Ureter (tissue), 1 donor: ENCODE measurements around the gene LRRC8A. TPM values are rescaled to one million over a fixed set of nuclear protein-coding genes. Genes with fewer than 3 reads are reported as not detected.

Experiments
- DNase-seq: peaks from one replicate; pipeline ENCODE4 v3.0.0-alpha.2; 2020; ENCODE audit warnings: low spot score
- total RNA-seq: library from RNA; stranded (reverse); gene quantifications from one replicate; pipeline ENCODE4 v1.2.4, GENCODE V29; 2023
- donor health status: DM: yes; HTN: yes; CAD: no.

Gene LRRC8A
- total RNA-seq, 1 donor from 2014 or later = 37.1 TPM

DNA sequence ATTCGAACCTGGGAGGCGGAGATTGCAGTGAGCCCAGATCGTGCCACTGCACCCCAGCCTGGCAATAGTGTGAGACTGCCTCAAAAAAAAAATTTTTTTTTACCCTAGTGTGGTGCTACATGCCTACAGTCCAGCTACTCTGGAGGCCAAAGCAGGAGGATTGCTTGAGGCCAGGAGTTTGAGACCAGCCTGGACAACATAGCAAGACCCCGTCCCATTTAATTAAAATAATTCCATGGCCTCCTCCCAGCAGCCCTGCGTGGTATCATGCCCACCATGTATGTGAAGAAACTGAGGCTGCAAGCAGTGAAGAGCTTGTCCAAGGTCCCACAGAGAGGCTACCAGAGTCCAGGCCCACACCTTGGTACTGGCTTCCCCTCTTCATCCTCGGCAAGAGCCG lies 19.4 kb downstream of the LRRC8A start:
- no peak for DNase-seq

DNA sequence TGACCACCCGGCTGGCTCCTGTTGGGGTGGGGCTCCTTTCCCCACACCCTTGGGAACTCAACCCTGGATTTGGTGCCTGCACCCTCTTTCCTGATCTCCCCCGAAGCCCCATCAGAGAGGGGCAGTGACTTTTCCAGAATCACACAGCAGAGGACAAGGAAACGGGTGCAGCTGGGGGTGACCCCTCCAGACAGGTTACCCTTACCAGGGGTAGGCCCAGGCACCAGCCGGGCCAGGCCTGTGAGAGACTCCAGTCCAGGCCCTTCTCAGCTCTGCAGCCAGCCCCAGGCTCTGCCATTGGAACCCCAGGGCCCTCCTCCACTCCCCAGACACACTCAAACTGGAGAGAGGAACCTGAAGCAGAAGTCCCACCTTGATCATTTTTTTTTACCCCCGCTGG lies 19.9 kb downstream of the LRRC8A start:
- DNase-seq = no peak

DNA sequence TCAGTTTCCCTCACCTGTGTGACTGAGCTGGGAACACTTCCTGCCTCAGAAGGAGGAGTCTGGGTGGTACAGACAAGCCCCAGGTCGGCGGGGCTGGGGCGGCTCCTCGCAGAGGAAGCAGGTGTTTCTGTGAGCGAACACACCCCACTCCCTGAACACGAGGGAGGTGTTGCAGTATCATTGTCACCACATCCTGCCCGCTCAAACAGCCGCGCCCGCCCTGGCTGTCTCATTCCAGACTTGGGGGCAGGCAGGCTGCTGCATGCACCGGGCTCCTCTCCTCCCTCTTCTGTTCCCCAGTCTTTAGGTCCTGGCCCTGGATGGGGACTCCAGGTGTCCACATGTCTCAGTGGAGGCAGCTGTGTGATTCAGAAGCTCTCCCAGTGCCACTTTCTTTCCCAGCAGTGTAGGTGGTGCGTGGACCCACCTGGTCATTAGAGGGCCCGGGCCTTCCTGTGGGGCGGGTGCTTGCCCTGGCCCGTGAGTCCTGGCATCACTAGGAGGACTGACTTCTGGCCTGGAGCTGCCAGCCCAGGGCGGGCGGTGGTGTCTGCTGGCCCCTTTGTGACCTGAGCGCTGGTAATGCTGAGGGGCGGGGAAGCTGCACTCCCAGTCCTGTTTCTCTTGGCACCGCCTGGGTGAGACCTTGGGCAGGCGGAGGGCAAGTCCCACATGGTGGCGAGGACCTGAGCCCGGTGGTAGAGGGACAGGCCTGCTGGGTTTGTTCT lies 20.6 kb downstream of the LRRC8A start:
- peak; percentile 91 for DNase-seq

DNA sequence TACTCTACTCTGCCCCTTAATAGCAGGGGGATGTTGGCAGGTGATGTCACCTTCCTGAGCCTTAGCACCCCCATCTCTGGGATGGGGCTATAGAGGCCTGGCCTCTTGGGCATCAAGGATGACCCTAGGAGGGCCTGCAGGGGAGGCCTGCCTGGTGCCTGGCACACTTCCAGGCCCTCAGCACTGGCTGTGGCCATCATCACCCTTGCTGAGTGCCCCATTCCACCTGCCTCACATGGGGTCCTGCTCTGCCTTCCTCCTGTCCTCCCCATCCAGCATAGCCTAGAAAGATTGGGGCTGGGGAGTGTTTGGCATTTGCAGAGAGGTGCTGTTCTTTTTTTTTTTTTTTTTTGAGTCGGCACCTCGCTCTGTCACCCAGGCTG lies 21.1 kb downstream of the LRRC8A start:
- no peak for DNase-seq

DNA sequence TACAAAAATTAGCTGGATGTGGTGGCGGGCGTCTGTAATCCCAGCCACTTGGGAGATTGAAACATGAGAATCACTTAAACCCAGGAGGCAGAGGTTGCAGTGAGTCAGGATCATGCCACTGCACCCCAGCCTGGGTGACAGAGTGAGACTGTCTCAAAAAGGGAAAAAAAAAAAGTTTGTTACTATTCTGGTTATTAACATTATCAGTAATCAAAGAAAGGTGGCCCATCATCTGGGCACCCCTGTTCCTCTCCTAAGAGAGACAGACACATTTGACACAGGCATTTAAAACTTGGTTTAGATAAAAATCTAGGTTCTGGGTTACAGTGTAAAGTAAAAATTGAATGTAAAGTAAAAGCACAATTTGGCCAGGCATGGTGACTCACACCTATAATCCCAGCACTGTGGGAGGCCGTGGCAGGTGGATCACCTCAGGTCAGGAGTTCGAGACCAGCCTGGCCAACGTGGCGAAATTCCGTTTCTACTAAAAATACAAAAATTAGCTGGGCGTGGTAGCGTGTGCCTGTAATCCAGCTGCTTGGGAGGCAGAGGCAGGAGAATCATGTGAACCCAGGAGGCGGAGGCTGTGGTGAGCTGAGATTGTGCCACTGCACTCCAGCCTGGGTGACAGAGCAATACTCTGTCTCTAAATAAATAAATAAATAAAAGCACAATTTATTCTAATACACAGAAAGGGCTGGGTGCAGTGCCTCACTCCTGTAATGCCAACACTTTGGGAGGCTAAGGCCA lies 22.1 kb downstream of the LRRC8A start:
- DNase-seq = no peak

DNA sequence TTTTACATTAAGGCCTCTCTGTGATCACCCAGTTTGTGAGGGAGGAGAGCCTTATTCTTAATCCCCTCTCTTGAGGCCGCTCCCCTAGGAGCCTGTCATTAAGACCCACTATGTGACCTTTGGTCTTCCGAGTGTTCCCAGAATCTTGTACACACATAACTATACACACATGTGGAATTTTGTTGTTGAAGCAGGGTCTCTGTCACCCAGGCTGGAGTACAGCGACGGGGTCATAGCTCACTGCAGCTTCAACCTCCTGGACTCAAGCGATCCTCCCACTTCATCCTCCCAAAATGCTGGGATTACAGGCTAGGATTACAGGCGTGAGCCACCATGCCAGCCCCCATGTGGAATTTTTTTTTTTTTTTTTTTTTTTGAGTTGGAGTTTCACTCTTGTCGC lies 24.0 kb downstream of the LRRC8A start:
- DNase-seq = no peak

DNA sequence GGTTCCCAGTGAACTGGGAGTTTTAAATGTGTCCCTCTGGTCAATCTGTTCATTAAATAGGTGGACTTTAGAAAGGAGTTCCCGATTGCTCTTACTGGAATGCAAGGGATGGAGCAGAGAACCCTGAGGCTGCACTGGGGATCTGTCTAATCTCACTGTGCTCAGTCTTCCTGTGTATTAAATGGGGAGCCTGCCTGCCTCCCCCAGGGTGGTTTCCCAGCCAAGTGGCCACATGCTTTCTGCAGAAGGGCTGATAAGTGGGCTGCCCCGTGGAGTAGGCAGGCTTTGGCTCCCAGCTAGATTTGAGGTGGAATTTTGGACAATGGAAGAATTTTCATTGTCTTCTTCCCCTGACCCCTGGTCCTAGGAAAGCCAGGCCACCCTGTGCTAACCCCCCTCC lies 24.8 kb downstream of the LRRC8A start:
- DNase-seq = no peak

DNA sequence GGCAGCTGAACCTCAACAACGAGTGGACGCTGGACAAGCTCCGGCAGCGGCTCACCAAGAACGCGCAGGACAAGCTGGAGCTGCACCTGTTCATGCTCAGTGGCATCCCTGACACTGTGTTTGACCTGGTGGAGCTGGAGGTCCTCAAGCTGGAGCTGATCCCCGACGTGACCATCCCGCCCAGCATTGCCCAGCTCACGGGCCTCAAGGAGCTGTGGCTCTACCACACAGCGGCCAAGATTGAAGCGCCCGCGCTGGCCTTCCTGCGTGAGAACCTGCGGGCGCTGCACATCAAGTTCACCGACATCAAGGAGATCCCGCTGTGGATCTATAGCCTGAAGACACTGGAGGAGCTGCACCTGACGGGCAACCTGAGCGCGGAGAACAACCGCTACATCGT lies 26.4 kb downstream of the LRRC8A start:
- DNase-seq = no peak

DNA sequence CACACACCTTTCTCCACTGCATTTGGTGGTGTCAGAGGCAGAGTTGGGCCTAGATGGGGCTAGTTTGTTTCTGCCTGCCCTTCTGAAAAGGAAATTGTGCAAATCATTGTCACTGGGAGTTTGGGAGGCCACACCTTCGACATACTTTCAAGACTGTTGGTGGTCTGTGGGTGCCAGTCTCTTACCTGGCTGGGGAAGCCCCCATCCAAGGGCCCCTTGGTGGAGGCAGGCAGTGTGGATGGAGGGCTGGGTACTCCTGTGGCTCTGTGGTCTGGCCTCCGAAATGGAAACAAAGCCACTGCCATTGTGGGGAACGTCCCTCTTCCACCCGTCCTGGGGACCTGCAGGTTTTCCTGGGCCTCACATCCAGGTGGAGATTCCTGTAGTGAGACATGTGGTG lies 27.9 kb downstream of the LRRC8A start:
- DNase-seq = no peak

DNA sequence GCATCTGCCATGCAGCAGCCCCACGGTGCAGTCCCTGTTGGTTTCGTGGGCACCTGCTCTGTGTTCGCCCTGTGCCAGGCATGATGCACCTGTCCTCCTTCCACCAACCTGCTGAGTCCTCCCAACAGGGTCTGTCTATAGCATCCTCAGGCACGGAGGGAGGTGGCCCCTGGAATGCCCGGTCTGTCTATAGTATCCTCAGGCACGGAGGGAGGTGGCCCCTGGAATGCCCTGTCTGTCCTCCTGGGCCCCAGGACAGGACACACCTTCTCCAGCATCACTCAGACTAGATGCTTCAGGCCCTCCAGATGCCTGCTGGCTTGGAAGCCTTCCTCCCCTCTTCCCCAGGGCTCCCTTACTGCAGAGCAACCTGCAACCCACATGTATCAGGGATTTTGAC lies 29.0 kb downstream of the LRRC8A start:
- no peak for DNase-seq

DNA sequence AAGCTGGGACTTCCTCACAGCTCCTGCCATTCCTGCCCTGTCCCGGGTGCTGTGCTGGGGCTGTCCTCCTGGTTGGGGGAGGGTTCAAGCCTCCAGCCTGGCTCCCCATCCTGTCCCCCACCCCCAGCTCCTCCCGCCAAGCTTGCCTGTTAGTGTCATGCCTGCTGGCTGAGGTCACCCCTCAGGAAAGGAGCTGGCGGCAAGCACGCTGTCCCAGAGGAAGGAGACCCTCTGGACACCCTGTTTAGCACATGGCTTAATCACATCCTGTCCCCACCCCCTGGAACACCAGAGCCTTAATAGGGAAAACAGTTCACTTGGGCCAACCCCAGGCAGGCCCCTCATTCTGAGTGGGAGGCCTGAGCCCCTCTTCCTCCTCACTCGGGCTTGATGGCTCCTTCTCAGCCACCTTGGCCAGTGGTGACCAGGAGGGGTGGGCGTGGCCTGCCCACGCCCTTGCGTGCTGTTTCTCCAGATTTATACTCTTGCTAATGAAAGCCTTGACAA lies 29.6 kb downstream of the LRRC8A start:
- no peak for DNase-seq

DNA sequence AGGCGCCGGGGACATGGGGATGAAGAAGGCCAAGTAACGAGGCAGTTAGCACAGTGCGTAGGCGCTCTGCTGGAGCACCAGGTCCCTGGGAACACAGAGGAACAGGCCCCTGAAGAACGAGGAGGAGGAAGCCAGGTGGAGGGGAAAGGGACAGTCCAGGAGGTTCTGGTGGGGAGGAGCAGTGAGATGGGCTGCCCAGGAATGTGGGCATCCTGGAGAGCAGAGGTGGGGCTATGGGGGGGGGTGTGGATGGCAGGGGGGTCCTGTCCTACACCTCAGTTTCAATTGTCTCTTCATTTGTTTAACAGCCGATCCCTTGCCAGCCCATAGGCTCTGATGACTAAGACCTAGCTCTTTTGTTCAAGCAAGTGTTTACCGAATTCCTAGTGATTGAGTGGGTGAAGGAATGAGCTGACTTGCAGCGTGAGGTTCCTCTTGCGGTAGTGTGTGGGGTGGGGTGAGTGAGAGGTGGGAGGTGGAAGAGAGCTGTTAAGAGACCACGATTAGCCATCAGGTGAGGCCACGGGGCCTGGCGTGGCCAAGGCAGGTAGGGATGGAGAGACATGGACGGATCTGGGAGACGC lies 30.4 kb downstream of the LRRC8A start:
- no peak for DNase-seq

DNA sequence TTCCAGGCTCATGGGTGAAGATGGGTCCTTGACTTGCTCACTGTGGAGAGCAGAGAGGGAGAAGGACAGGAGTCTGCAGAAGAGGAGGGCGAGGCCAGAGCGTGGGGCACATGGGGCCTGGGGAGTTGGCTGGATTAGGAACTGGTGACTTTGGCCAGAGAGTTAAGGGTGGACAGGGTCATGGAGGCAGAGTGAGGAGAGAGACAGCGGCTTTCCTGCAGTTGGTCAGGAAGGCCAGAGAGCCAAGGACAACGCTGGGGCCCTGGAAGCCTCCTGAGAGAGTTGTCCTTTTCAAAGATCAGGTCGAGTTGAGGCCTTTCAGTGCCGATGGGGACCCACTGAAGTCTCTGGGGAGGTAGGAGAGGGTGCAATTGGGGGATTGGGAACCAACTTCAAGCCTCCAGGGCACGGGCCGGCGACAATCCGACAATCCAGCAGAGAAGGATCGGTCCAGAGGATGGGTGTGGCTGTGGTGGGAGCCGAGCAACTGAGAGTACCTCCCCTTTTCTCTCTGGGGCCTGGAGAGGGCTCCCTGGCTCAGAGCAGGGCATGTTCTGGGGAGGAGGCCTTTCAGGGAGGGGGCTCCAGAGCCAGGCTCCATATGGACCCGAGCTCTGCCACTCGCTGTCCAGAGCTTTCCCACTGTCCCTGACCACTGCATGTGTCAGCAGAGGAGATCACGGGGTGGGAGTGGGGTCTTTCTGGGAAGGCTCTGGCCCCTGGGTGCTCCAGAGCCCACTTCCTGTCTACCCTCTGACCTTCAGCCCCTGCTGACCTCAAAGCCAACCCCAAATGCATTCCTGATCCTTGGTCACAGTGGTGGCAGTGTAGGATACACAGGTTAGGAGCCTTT lies 31.3 kb downstream of the LRRC8A start:
- DNase-seq = no peak

DNA sequence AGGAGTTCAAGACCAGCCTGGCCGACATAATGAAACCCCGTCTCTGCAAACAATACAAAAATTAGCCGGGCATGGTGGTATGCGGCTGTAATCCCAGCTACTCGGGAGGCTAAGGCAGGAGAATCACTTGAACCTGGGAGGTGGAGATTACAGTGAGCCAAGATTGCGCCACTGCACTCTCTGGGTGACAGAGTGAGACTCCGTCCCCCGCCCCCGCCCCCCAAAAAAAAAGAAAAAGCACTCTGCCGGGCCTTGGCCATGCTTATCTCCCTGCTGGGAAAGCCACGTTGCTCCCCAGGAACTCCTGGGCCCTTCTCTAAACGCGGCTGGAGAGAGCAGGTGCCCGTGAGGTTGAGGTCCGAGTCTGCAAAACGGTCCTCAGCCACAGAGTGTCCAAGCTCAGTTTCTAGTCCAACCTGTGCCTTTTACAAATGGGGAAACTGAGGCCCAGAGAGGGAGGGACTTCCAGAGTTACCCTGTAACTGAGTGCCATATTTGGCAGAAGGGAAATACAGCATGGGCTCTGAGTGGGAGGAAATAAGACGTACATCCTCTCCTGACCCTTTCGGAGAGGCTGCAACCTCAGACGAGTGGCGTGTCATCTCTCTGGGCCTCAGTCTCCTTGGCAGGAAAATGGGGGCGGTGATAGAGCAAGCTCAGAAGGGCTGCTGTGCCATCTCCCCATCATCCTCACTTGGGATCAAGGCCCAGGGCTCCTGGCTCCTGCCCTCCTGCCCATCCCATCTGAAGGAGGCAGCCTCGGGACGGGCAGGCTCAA lies 32.3 kb downstream of the LRRC8A start:
- no peak for DNase-seq

DNA sequence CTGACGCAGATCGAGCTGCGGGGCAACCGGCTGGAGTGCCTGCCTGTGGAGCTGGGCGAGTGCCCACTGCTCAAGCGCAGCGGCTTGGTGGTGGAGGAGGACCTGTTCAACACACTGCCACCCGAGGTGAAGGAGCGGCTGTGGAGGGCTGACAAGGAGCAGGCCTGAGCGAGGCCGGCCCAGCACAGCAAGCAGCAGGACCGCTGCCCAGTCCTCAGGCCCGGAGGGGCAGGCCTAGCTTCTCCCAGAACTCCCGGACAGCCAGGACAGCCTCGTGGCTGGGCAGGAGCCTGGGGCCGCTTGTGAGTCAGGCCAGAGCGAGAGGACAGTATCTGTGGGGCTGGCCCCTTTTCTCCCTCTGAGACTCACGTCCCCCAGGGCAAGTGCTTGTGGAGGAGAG lies 34.3 kb downstream of the LRRC8A start:
- DNase-seq = no peak

DNA sequence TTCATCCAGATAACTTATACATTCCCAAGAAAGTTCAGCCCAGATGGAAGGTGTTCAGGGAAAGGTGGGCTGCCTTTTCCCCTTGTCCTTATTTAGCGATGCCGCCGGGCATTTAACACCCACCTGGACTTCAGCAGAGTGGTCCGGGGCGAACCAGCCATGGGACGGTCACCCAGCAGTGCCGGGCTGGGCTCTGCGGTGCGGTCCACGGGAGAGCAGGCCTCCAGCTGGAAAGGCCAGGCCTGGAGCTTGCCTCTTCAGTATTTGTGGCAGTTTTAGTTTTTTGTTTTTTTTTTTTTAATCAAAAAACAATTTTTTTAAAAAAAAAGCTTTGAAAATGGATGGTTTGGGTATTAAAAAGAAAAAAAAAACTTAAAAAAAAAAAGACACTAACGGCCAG lies 34.8 kb downstream of the LRRC8A start:
- no peak for DNase-seq

DNA sequence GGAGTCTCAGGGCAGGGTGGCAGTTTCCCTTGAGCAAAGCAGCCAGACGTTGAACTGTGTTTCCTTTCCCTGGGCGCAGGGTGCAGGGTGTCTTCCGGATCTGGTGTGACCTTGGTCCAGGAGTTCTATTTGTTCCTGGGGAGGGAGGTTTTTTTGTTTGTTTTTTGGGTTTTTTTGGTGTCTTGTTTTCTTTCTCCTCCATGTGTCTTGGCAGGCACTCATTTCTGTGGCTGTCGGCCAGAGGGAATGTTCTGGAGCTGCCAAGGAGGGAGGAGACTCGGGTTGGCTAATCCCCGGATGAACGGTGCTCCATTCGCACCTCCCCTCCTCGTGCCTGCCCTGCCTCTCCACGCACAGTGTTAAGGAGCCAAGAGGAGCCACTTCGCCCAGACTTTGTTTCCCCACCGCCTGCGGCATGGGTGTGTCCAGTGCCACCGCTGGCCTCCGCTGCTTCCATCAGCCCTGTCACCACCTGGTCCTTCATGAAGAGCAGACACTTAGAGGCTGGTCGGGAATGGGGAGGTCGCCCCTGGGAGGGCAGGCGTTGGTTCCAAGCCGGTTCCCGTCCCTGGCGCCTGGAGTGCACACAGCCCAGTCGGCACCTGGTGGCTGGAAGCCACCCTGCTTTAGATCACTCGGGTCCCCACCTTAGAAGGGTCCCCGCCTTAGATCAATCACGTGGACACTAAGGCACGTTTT lies 35.4 kb downstream of the LRRC8A start:
- DNase-seq = peak; percentile 78

DNA sequence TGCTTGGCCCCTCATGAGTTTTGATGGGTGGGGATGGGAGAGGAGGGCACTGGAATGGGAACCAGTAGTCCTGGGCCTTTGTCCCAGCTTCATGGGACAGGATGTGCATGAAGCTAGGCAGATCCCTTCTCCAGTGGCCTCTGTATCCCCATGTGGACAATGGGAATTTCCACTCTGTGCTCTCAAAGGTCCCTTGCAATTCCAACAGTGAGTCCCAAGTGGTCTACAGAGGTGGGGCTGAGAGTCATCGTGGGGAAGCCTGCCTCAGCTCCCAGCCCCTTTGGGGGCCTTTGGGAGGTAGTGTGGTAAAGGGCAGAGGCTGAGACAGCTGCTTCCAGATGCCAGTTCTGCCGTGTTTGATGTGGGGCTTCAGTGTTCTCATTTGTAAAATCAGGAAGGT lies 37.0 kb downstream of the LRRC8A start:
- DNase-seq = no peak

DNA sequence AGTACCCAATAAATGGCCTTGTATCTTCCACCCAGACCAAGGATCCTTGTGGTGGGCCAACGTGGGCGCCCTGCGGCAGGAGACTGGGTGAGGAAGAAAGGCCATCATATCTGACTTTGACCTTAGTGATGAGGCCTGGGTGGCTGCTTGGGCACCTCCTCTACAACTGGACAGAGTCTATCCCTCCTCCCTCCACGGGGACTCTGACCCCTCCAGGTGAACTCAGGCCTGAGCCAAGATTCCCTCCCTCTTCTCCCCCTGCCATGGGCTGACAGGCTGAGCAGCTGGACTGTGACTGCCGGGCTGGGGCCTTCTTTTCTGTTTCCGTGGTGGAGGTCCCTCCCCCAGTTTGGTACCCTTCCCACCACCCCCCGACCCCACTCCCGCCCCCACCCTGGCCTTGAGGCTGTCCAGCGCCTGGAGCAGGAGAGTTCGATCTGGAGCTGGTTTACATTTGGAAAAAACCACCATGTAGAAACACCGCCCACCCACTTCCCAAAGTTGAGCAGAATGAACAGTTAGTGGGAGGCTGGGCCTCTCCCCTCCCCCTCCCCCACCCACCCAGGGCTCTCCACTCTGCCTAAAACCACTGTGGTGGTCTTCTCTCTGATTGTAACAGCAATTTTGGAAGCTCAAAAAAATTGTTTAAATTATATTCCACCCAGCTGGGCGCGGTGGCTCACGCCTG lies 37.6 kb downstream of the LRRC8A start:
- DNase-seq = no peak
